ENCODE data around the gene DGKD.

The DGKD gene

DNA sequence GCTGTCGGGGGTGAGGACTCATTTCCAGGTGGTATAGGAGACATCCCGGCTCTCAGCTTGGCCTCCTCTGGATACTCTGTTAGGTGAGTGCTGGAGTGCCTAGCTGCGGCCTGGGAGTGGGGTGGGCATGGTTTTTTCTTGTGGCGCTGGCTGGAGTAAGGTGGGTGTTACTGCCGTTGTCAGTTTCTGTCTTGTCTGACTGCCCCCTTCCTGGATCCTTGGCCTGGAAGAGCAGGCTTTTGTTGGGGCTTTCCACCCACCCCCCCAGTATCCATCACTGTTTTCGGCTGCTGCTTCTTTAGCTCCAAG, 69.2 kb downstream of the DGKD start:
- DNase-seq (ENCODE audit: extremely low read depth in 1 of 2, low read depth in 1 of 2): no peak

DNA sequence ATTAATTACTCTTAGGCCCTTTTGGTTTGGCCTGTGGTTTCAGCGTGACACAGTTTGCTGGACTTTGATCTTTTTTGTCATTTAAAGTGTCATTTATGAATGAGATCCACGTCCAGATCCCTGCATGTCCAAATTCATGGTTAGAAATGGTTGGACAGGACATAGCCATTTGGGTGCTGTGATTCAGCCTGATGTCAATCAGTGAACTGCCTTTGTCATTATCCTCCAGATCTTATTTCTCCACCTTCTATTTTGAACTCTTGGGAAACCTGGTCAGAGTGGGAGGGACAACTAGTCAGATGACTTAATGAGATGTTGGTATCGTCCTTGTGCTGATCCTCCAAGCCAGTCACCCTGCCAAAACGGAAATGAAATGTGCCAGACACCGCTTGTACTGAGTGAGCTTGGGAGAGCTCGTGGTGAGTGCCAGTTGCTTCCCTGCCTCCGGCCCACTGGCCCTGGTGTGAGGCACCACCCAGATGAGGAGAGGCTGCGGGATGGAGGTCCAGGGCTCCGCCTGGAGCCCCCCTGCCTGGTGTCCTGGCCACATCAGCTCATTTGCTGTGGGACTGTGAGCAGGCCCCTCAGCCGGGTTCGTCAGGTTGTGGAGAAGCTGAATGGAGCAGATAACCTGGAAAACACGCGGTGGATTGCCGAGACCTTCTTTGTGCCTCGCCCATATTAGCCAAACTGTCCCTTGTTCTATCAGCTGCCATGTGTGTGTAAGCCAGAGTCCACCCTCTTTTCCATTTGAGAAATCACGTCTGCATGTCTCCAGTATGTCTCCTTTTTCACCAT, 70.1 kb downstream of the DGKD start:
- DNase-seq (ENCODE audit: extremely low read depth in 1 of 2, low read depth in 1 of 2): no peak

DNA sequence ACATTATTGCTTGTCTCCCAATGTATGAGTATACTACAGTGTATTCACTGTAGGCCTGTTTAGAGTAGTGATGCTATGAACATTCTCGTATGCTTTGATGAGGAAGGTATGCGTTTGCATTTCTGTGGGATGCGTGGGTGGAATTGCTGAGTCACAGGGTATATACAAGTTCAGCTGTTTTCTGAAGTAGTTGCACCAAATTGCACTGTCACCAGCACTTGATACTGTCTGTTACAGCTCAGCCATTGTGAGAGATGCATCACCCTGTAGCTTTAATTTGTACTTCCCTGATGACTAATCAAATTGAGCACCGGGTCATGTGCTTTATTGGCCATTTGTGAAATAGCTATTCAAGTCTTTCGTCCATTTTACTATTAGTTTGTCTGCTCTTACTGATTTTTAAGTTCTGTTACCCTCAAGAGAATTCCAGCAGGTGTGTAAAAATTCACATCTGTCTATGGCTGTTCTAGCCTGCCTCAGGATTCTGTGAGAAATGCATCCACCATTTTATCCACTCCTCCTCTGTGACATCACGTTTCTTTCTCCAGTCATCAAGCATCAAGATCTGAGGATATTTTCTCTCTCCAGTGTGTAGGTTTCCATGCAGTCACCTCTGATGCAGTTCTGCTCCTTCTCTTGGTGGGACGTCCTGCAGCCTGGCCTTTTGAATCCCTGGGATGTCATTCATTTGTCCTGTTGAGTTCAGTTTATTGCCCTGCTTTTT, 72.5 kb downstream of the DGKD start:
- no peak for DNase-seq (ENCODE audit: extremely low read depth in 1 of 2, low read depth in 1 of 2)

DNA sequence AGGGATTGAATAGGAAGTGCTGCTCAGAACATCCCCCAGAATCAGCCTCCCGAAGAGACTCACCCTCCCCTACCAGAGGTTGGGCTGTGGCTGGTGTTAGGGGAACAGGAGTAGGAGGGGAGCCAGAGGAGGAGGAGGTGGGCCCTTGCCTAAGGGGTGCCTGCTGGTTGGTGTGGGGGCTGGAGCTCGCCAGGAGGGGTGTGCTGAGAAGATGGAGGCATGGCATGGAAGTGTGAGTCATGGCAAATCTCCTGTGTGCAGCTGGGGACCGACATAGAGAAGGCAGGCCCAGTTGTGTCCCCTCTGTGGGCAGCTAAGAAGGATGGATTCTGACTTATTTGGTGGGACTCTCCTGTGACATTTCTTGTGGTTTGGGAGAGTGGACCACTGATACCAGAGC, 73.7 kb downstream of the DGKD start:
- no peak for DNase-seq (ENCODE audit: extremely low read depth in 1 of 2, low read depth in 1 of 2)

DNA sequence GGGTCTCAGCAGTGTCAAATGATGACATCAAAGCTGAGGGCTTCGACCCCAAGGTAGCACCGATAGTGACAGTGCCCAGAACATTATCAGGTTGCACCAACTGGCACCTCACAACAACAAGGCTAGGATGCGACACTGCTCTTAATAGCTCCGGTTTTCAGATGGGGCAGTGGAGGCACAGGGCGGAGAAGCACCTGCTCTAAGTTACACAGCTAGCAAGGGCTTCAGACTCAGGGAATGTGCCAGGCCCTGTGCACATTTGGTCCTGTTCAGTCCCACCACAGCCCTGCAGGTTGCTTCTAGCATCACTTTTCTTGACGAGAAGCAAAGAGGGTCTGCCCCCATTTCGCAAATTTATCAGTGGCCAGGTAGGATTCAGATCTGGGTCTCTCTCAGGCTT, 74.1 kb downstream of the DGKD start:
- DNase-seq (ENCODE audit: extremely low read depth in 1 of 2, low read depth in 1 of 2): no peak

DNA sequence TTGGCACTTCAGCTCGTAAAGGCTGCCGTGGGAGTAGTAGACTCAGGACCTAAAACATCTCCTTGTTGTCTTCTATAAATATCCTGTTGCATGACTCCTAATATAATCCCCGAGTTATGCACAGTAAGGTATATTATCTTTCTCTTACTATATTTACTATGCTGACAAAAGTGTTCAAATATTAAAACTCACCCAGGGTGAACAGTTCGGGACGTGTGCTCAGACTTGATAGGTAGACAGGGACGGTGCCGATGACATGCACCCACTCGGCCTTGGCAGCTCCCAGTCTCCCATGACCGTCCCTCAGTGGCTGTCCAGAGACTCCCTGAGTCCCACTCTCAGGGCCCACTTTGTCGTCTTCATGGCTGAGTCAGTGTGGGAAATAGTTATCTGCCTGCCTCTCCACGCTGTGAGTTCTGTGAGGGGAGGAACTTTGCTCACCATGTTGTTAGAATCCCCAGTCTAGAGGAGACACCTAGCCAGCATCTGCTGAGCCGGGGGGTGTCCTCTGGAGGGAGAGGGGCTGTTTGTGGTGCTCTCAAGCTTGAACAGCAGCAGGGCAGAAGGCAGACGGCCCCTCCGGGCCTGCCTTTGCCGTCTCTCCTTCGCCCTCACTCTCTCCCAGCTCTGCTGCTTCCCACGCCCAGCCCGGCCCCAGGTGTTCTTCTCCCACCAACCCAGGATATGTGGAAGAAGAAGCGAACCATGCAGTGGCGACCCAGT, 75.0 kb downstream of the DGKD start:
- no peak for DNase-seq (ENCODE audit: extremely low read depth in 1 of 2, low read depth in 1 of 2)

DNA sequence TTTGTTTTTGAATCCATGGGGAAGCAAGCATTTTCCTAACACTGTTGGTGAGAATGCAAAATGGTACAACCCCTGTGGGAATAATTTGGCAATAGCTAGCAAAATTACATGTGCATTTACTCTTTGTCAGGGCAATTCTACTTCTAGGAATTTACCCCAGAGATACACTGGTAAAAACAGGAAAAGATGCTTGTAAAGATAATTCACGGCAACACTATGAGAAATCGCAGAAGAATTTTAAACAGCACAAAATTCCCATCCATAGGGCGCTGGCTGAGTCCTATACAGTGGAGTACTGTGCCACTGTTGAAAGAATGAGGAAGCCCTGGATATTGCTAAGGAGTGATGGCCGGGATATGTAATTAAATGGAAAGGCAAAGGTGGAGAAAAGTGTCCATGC, 75.8 kb downstream of the DGKD start:
- DNase-seq (ENCODE audit: extremely low read depth in 1 of 2, low read depth in 1 of 2): no peak

DNA sequence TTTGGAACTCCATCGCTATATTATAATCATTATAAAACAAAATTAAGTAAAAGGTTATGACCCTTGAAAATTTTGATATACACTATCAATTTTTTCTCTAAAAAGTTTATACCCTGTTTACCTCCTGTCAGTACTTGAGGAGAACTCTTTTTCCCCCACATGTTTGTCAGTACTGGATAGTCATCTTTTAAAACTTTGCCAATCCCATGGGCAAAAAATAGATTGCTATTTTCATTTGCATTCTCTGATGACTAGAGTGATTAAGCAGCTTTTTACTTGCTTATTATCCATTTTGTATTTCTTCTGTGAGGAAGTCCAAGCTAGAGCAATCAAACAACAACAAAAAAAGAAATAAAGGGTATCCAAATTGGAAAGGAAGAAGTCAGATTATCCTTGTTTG, 76.4 kb downstream of the DGKD start:
- DNase-seq (ENCODE audit: extremely low read depth in 1 of 2, low read depth in 1 of 2): no peak

DNA sequence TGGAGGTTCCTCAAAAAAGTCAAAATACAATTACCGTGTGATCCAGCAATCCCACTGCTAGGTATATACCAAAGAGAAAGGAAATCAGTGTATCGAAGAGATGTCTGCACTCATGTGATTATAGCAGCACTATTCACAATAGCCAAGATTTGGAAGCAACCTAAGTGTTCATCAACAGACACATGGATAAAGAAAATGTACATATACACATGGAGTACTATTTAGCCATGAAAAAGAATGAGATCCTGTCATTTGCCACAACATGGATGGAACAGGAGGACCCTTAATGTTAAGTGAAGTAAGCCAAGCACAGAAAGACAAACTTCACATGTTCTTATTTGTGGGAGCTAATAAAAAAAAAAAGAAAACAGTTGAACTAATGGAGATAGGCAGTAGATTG, 78.7 kb downstream of the DGKD start:
- DNase-seq (ENCODE audit: extremely low read depth in 1 of 2, low read depth in 1 of 2): no peak

DNA sequence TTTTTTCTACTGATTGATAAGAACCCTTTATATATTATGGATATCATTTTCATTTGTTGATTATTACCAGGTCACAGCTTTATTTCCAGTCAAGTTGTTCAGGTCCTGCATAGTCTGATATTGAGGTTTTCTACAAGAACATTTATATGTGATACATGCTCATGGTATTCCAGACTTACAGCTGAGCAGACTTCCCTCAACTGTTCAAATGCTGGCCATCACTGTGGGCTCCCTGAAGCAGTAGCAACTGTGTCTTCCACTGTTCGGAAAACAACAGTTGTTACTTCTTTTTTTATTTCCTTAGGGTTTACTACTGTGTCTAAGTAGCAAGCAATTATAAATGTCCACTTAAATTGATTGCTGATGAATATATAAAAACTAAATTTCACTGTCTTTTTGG, 79.5 kb downstream of the DGKD start:
- no peak for DNase-seq (ENCODE audit: extremely low read depth in 1 of 2, low read depth in 1 of 2)

DNA sequence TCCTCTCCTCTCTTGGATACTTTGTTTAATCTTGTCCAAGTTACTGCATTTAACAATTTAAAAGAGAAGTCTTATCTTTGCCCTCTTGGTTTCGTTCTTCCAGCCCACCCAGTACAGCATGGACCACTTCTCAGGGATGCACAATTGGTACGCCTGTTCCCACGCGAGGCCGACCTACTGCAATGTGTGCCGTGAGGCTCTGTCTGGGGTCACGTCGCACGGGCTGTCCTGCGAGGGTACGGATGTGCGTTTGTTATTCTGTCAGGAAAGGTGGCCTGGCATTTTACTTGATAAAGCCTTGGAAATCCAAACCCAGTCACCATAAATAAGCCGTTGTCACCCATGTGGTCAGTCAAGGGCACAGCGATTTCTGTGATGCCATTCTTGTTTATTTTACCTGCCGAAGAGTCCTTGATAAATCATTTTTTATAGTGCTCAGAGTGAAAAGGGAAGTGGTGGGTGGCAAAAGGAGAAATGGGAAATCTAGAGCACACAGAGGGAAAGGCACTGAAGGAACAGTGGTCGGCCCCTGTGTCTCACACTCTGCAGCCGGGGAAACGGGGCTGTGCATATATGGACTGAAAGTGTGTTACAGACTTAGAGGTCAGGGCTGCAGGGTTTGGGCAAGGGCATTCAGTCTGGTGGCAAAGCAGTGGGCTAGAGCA, 80.5 kb downstream of the DGKD start:
- no peak for DNase-seq (ENCODE audit: extremely low read depth in 1 of 2, low read depth in 1 of 2)

DNA sequence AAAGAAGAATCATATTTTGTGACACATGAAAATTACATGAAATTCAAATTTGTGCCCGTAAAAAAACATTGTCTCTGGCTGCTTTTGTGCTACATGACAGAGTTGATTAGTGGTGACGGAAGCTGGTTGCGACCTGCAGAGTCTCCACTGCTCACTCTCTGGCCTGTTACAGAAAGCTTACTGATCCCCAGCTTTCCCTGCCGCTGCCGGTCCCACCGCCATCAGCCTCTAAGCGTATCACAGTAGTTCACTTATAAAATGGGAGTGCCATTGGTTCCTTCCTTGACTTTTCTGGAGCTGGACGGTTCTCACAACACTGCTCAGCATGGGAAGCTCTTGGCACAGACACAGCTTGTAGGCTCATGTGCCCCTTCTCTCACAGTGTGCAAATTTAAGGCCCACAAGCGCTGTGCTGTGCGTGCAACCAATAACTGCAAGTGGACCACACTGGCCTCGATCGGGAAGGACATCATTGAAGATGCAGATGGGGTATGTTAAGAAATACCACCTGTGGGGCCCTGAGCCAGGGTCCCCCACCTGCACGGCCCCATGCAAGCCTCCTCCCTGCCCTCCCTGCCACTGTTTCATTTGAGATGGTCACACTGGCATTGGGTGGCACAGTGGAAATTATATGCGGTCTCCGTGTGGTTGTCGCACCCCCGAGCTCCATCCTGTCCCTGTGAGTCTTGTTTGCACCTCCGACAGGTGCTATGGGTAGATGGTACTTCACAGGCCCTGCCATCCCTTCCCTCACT, 81.3 kb downstream of the DGKD start:
- no peak for DNase-seq (ENCODE audit: extremely low read depth in 1 of 2, low read depth in 1 of 2)

DNA sequence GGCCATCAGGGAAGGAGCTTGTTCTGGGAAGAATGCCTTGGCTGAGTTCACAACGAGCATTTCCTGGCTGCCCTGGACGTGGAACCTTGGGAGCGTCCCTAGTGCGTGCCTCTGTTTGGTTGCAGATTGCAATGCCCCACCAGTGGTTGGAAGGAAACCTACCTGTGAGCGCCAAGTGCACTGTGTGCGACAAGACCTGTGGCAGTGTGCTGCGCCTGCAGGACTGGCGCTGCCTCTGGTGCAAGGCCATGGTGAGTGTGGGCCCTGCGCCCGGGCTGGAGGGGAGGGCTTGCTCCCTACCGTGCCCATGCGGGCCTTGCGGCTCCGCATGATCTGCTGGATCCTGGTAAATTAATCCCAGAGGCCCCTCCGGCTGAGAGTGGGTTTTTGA, 81.9 kb downstream of the DGKD start:
- no peak for DNase-seq (ENCODE audit: extremely low read depth in 1 of 2, low read depth in 1 of 2)

DNA sequence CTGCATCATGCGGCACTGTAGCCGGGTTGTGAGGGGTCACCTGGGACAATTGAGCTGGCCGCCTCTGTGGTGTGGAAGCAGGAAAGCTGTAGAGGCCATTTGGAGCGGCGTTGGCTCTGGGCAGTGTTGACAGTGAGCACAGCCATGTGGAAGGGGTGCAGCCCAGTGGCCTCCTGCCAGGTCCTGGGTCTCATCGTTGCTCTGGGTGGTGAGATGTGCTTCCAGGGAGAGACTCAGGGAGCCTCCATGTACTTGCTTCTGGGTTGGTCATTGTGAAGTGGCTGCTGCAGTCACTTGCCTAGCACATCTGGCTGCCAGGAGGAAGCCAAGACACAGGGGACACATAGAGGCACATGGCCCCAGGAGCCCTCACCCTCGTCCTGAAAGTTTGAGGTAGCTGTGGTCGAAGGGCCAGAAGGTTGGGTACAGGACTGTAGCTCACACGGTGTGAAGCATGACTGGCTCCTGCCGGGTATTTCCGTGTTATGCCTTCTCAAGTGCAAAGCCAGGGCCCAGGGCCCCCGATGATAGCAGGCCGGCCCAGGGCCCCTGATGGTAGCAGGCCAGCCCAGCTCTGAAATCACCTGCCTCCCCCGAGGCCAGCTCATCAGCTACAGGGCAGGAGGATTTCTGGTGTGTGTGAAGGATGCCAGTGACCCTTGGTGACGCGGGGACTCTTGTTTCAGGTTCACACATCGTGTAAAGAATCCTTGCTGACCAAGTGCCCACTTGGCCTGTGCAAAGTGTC, 82.6 kb downstream of the DGKD start:
- no peak for DNase-seq (ENCODE audit: extremely low read depth in 1 of 2, low read depth in 1 of 2)

DNA sequence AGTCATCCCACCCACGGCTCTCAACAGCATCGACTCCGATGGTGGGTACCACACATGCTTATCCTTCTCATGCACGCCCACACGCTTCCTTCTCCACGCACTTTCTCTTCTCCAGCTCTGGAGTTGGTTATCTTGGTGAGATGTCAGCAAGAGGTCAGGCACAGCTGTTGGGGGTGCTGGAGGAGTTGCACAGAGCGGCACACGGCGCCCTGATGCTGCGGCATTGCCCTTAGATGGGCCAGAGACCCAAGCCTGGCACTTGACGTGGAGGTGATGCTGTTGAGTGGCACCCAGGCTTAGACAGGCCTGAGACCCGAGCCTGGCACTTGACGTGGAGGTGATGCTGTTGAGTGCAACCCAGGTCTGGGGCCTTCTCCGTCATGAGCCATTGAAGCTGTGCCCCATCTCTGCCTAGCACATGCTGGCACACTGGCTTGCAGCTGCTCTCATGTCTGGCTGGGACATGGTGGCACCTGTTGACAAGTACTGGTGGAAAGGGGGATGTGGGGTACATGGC, 83.2 kb downstream of the DGKD start:
- DNase-seq (ENCODE audit: extremely low read depth in 1 of 2, low read depth in 1 of 2): no peak

DNA sequence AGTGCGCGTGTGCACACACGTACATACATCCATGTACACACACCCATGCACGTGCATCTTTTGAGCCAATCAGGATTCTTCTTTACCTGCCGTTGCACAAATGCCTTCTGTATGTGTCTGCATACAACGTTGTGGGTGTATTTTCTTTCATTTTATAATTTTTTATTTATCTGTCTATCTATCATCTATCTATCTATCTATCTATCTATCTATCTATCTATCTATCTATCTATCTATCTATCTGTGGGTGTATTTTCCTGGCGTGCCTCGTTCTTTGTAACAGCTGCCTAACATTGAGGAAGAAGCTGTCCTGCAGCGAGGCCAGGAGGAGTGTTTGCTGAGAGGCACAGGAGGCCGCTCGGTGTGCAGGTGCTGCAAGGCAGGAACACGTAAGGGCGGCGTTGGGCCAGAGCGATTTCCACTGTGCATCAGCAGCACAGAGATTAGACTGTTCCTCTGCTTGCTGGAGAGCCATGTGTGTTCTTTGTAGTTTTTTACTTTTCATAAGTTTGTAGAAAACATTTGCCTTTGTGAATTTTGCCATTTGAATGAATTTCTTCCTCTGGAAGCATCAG, 84.4 kb downstream of the DGKD start:
- DNase-seq (ENCODE audit: extremely low read depth in 1 of 2, low read depth in 1 of 2): no peak

DNA sequence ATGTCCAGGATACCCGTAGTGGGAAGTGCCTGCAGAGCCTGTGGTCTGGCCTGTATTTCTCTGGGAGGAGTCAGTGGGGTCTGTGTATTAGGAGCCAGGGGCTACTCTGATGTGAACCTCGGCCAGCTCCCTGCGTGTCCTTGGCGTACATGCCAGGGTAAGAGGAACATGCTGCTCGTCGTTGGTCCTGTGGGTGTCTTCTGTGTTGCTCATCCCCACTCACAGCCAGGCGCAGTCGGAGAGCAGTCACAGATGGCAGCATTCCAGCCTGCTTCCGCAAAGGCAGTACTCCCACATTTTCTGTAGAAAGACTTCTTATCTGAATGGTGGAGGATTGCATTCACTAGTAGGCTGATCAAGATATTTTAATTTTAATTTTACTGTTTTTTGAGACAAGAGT, 84.9 kb downstream of the DGKD start:
- DNase-seq (ENCODE audit: extremely low read depth in 1 of 2, low read depth in 1 of 2): no peak

DNA sequence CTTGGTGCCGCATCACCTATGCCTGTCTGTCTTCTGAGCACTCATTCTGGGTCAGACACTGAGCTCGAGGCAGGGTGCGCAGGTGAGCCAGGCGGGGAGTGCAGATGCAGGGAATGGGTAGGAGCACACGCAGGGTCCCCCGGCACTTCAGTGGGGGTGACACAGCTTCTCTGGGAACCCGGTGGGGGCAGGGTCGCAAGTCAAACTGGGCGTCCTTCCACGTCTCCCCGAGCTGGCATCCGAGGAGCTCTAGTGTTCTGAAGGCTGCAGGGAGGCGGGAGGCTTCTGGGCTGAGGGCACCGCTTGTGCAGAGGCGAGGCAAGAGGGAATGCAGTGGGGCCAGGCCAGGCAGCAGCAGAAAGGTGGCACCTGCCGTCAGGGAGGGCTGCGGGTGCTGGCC, 86.0 kb downstream of the DGKD start:
- DNase-seq (ENCODE audit: extremely low read depth in 1 of 2, low read depth in 1 of 2): no peak

DNA sequence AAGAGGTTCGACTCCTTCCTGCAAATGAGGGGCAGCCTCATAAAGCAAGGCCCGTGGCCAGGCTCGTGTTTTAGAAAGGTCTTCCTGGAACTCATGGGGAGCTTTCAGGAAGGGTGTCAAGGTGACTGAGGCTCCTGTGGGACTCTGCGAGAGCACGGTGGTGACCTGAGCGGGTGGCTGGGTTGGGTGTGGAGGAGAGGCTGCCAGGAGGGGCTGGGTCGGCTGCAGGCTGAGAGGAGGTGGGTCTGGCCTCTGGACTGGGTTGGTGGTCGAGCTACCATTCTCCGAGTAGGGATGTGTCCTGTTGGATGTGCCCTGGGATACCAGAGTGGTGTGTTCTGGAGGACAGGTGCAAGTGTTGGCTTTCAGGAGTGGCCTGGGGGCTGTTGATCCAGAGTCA, 86.4 kb downstream of the DGKD start:
- DNase-seq (ENCODE audit: extremely low read depth in 1 of 2, low read depth in 1 of 2): no peak

All from activated CD8-positive, alpha-beta memory T cell treated with anti-CD3 and anti-CD28 coated beads for 1 hour (primary cell).